SK-N-MC (cell line): ENCODE measurements around the gene TEPSIN.

ENCODE experiments used
- EZH2 ChIP-seq: fragments of 200-600 bp; sonication (generic); IDR thresholded peaks from one replicate; pipeline ENCODE4 v1.6.1; 2017; ENCODE audit warnings: antibody characterized with exemption
- FOXP2 ChIP-seq: optimal IDR thresholded peaks from 2 replicates; pipeline ENCODE3; 2011; ENCODE audit warnings: mild to moderate bottlenecking, moderate library complexity; ENCODE audit not compliant: insufficient read depth; ENCODE audit errors: extremely low read length, control extremely low read depth
- POLR2AphosphoS5 ChIP-seq: IDR thresholded peaks from 2 replicates; pipeline ENCODE4 v1.6.1; 2012; ENCODE audit warnings: mild to moderate bottlenecking, low read depth, low read length, borderline replicate concordance

DNA sequence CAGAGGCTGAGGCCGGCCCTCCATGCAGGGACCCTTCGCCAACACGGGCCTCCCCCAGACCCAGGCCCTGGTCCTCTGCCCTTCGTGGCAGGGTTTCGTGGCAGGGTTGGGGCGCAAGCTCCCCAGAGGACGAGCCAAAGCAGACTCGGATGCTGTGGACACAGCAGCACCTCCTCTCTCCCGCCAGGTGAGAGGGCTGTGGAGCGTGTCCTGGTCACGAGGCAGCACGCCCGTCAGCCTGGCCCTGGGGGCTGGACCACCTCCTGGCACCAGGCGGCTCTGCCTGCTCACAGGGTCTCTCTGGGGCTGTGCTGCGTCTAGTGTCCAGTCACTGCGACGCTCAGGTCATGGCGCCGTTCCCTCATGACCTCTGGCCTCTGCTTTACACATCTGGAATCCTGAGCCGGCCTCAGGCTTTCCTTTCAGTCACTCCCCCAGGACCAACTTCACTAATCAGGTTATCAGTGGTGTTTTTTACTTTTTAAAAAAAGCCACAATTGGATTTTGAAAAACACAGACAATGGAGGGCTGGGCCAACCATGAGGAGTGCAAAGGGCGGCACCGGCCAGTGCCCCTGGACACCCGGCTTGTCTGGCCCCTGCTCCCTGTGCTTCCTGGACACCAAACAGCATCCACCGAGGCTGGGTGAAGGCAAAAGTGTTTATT, 5.6 kb upstream of the TEPSIN start:
- TF ChIP-seq EZH2 (no peak), POLR2AphosphoS5 (no peak; the same call in 1 of the 2 replicates), FOXP2 (no peak)
